ENCODE measurements around the gene PCDH15.
"Not testable (repeated sequence)": the region's sequence is repeated elsewhere in the genome, so short reads cannot be mapped to it uniquely, and the experiment has no call there.

Gene PCDH15

DNA sequence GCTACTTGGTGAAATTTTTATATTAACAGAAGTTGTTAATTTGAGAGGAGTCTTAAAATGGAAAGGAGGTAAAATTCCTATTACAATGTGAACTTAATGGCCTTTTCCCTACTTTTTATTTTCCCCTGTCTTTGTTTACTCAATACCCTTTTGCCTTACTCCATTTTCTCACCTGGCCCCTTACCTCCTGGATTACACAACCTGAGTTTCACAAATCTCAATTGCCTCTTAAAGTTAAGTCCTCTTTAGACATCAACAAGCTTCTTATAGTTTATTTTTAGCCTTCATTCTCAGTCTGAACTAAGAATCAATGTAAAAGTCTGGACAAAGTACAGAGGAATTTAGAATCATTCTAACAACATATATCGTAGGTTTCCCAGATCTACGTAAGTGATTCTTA lies 247.0 kb downstream of the PCDH15 start:
- DNase-seq (ENCODE audit: low read depth in 2 of 2), result no peak

DNA sequence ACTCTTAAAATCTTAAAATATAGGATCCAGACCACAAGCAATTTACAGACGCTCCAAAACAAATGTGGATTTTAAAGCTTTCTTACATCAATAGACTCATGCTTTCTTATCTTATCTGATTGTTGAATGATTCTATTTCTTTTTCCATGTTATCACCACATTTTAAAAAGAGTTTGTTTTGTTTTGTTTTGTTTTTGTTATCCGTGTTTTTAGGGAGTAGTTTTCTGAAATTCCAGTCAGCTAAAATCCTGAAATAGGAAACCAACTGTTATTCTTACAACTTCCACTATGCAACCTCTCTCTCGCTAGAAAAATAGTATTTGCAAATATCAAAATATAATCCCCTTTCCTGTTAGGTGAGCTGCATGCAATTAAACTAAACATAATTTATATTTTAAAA lies 251.0 kb downstream of the PCDH15 start:
- no peak for DNase-seq (ENCODE audit: low read depth in 2 of 2)

DNA sequence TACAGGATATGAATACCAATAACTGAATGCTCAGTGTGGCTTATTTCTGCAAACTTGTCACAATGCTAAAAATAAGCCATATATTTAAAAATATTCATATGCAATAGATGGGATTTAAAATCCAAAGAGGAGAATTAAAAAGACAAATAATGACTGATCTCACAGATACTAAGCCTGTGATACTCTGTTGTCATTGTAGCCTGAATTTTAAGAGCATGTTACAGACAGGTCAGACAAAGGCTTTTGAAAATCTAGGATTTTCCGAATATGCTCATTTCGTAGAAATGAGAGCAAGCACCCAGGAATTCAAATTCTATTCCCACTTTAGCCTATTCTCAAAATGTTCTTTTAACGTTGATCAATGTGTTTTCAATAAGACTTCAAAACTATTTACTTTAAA lies 269.7 kb downstream of the PCDH15 start:
- no peak for DNase-seq (ENCODE audit: low read depth in 2 of 2)

GRCh38 chr10:54530299-54530698 lies 270.7 kb downstream of the PCDH15 start:
- DNase-seq (ENCODE audit: low read depth in 2 of 2), result no peak

- no peak for DNase-seq (ENCODE audit: low read depth in 2 of 2)
These were observed 275.2 kb downstream of the PCDH15 start for GRCh38 chr10:54525816-54526215.

GRCh38 chr10:54515244-54515643 lies 285.8 kb downstream of the PCDH15 start:
- not testable (repeated sequence) for DNase-seq (ENCODE audit: low read depth in 2 of 2)

DNA sequence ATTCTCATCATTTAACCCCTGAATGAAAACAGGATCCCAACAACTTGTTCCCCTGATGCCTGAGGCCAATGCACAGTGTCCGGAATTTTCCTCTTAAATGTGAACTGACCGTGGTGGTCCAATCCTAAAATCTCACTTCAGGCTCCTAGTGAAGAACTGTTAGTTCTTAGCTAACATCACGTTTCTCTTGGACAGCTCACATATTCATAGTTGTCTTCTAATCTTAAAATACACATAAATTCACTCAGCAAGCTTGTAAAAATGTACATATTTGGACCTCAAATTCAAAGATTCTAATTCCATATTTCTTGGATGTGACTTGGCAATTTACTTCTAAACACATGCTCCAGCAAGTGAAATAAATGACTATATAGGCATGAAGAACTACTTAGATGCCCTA lies 297.2 kb downstream of the PCDH15 start:
- no peak for DNase-seq (ENCODE audit: low read depth in 2 of 2)

DNA sequence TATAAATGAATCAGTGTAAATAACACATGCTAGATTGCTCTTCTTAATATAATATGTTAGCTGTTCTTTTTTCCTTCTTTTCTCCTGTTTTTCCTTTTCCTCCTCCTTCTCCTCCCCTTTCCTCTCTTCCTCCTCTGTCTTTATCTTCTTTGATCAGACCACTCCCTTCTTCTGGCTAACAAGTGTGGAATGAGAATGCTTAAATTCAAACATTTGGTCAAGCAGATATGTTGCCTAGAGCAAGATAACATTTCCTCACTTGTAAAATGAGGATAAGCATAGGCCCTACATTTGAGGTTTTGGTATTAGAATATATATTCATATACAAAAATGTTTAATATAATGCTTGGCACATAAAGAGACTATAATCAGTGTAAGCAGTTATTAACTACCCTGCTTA lies 299.1 kb downstream of the PCDH15 start:
- DNase-seq (ENCODE audit: low read depth in 2 of 2), result no peak

- DNase-seq (ENCODE audit: low read depth in 2 of 2), result no peak
These were observed 304.2 kb downstream of the PCDH15 start for GRCh38 chr10:54496852-54497251.

- no peak for DNase-seq (ENCODE audit: low read depth in 2 of 2)
These were observed 313.3 kb downstream of the PCDH15 start for GRCh38 chr10:54487743-54488142.

DNA sequence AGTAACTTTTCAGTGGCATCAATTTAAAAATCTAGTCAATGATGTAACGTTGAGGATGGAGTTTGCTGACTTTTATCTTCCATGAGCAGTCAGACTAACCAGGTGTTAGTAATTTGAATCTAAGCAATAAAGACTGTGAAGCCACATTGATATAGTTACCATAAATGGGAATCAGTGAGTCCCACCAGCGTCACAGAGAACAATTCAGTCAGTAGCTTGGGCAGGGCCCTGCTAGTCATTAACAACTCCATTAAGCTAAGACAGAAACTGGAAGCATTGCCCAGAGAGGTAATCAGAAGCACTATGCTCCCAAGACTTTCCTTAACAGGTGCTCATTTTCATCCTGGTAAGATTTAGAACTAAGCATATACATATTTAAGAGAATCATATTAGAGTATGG lies 315.1 kb downstream of the PCDH15 start:
- no peak for DNase-seq (ENCODE audit: low read depth in 2 of 2)

DNA sequence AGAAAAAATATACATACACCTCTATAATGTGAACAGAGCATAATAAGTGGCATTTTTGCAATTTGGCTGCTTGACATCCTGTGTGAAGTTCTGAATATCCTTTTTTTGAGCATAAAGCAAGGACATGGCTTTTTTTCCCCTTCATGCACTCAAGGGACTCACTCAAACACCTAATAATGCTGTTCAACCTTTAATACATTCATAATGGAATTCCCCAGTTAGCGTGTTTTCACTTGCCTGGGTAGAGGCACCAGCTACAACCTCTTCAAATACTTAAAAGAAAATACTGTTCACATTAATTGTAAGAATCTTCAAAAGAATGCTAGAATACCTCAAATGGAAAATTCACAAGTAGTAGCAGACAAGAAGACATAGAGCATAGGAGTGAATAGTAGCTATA lies 316.8 kb downstream of the PCDH15 start:
- no peak for DNase-seq (ENCODE audit: low read depth in 2 of 2)

DNA sequence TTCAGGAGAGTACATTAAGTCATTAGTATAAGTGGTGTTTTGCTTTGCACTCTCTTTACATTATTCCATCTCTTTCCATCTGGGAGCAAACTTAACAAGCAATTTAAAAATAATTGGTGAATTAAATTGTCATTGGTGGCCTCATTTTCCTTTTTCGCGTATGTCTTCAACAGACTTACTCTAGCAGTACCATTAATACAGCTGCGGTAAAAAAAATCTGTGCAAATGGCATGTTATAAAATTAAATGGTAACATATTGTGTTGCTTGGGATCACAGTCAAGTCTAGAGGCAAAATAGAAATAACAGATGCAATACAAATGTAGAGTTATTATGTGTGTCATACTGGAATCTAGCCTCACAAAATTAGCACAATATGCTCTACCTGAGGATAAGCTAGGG lies 322.4 kb downstream of the PCDH15 start:
- no peak for DNase-seq (ENCODE audit: low read depth in 2 of 2)

GRCh38 chr10:54477738-54478137 lies 323.3 kb downstream of the PCDH15 start:
- DNase-seq (ENCODE audit: low read depth in 2 of 2), result no peak

DNA sequence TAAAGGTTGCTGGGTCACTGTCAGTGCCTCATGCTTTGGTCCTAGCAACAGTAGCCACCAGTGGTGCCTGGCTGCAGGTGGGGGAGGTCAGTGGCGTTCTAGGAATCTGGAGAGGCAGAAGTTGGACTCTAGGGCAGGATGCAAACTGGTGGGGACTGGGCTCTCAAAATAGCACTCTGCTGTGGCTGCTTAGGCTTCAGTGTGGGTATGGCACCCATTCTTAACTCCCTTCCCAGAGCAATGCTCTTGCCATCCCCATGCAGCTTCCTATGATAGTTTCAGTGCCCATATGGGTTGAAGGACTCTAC lies 330.8 kb downstream of the PCDH15 start:
- no peak for DNase-seq (ENCODE audit: low read depth in 2 of 2)

DNA sequence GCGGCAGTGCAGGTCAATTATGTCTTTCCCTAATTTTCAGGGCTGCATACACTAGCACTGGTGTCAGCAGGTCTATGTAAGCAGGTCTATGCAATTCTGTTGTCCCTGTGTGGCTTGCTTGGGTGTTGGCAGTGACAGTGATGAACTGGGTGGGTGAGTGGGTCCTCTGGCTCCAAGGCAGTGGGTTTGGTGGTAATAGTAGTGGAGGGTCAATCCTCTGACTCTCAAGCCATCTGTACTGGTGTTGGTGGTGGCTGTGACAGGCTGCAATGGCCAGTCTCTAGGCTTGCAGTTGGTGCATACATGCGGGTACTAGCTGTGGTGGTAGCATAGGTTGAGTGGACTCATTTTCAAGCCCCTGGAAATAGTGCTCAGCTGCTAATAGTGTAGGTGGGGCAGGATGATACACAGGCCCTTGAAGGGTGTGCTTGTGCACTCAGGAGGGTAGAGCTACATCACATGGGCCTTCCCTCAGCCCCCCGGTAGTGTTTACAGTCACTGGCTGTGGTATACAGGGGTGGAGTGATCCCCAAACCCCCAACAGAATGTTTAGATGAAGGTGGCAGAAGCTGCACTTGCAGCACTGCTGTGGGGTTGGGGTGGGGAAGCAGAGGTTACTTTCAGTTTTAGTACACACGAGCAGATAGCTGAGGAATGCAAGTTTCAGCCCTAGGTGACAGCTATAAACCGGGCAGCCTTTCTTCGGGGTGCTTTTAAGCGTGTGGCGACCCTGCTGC lies 331.3 kb downstream of the PCDH15 start:
- DNase-seq (ENCODE audit: low read depth in 2 of 2), result no peak

DNA sequence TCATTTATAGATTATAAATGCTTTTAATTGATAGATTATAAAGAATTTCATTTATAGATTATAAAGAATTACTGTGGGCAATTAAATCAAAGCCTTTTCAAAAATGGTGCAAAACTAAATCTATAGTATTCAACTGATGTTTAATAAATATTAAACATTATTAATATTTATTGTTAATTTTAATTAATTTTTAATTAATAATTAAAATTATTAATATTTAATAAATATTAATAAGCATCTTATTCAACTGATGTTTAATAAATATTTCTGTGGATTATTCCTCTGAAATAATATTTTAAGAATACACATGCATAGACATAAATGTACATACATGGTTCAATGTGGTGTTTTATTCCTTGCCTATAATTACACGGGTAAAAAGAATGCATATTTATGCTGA lies 346.8 kb downstream of the PCDH15 start:
- no peak for DNase-seq (ENCODE audit: low read depth in 2 of 2)

DNA sequence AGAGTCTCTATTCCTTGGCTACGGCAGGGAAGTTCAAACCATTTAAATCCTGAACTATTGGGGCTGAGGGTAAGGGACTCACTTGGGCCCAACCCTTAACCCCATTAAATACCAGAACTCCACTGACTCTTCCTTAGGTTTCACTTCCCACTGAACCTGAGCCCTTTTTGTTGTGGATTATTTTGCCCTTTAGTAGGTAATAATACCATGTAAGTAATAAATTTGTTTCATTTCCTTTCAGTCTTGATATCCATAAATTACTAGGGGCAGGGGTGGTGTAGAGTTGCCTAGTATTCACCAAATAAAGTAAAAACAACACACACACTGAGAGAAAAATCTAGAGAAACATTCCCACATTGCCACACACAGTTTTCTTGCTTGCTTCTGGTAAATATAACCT lies 352.0 kb downstream of the PCDH15 start:
- DNase-seq (ENCODE audit: low read depth in 2 of 2), result no peak

- no peak for DNase-seq (ENCODE audit: low read depth in 2 of 2)
These were observed 356.9 kb downstream of the PCDH15 start for GRCh38 chr10:54444170-54444569.

- no peak for DNase-seq (ENCODE audit: low read depth in 2 of 2)
These were observed 359.8 kb downstream of the PCDH15 start for GRCh38 chr10:54441275-54441674.

- DNase-seq (ENCODE audit: low read depth in 2 of 2), result no peak
These were observed 366.2 kb downstream of the PCDH15 start for GRCh38 chr10:54434782-54435181.

GRCh38 chr10:54415483-54415882 lies 385.5 kb downstream of the PCDH15 start:
- DNase-seq (ENCODE audit: low read depth in 2 of 2), result no peak

DNA sequence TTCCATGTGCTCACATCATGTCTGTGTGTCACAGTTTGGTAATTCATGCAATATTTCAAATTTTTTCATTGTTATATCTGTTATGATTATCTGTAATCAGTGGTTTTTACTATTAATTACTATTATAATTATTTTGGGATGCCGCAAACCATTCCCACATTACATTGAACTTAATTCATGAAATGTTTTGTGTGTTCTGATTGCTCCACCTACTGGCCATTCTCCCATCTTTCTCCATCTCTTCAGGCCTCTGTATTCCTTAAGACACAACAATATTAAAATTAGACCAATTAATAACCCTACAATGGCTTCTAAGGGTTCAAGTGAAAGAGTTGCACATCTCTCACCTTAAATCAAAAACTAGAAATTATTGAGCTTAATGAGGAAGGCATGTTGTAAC lies 398.5 kb downstream of the PCDH15 start:
- no peak for DNase-seq (ENCODE audit: low read depth in 2 of 2)

DNA sequence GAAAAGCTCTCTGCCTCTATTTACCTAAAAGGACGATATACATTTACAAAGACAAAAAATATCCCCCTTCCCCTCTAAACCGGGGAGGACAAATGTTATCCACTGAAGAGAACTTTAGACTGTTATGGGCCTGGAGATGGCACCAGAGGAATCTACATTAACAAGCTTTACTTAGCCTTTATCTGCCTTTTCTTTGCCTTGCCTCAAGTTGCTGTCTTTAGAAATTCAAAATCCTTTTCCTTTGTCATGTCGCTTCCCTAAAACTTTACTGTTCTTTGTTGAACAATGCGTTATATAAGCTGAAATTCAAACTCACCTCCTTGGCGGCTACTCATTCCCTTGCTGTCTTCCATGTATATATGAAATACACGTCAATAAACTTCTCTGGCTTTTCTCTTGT lies 405.0 kb downstream of the PCDH15 start:
- no peak for DNase-seq (ENCODE audit: low read depth in 2 of 2)
